Endothelial cell of umbilical vein (primary cell): ENCODE results near the gene CNTNAP2. TPM values are rescaled to one million over a fixed set of nuclear protein-coding genes. Genes with fewer than 3 reads are reported as not detected.

ENCODE experiments used
- BruUV-seq: library from RNA; stranded (reverse); fragments of 400-500 nt; replicated peaks from 2 replicates; lab custom pipeline; 2021; lab: Mats Ljungman, UMichigan
- CTCF ChIA-PET: fragments of 300-600, 350-600 bp; sonication (Branson Sonifier 250); formaldehyde crosslinking; loops from one replicate; lab custom pipeline; 2021; ENCODE audit warnings: antibody characterized with exemption, inconsistent platforms; lab: Charles Lee
- POLR2A ChIA-PET: fragments of 300-600, 350-600 bp; sonication (Branson Sonifier 250); formaldehyde crosslinking; loops from one replicate; lab custom pipeline; 2021; ENCODE audit warnings: antibody characterized with exemption, inconsistent platforms; lab: Charles Lee
- DNase-seq: peaks from one replicate; pipeline ENCODE4 v3.0.0-alpha.2; 2011; ENCODE audit warnings: low read depth, low spot score
- FAIRE-seq: peaks from 2 replicates; lab custom pipeline; 2011; peaks lifted over from hg19 to GRCh38; lab: Jason Lieb, UNC
- H2AFZ ChIP-seq: 2 replicates; pipeline ENCODE4 v1.6.0; 2012; ENCODE audit warnings: low read depth, low read length, control low read depth, inconsistent platforms
- H3K27ac ChIP-seq: 2 replicates; pipeline ENCODE4 v1.5.1; 2011; ENCODE audit warnings: low read depth, mild to moderate bottlenecking, control low read depth, low read length, moderate library complexity; ENCODE audit not compliant: insufficient read depth
- H3K27me3 ChIP-seq, 2 experiments: 2 replicates each; pipeline versions ENCODE4 v1.6.0 to v1.6.1; 2011; ENCODE audit warnings: low read length in 2 of 2, mixed read lengths in 1 of 2; ENCODE audit not compliant: control insufficient read depth in 2 of 2, insufficient read depth in 2 of 2
- H3K36me3 ChIP-seq, 2 experiments: 2 replicates in 1 of 2; 3 replicates in 1 of 2; pipeline ENCODE4 v1.5.1; 2011; ENCODE audit warnings: low read length in 2 of 2, mild to moderate bottlenecking in 1 of 2, moderate library complexity in 1 of 2; ENCODE audit not compliant: control insufficient read depth in 2 of 2, insufficient read depth in 2 of 2; ENCODE audit errors: extremely low read depth in 1 of 2
- H3K4me1 ChIP-seq: 3 replicates; pipeline ENCODE4 v1.5.1; 2011; ENCODE audit warnings: mild to moderate bottlenecking, low read length; ENCODE audit not compliant: control insufficient read depth, insufficient read depth; ENCODE audit errors: extremely low read depth
- H3K4me2 ChIP-seq: 2 replicates; pipeline ENCODE4 v1.6.1; 2011; ENCODE audit warnings: low read length, control low read depth, mixed read lengths; ENCODE audit not compliant: insufficient read depth
- H3K4me3 ChIP-seq, 3 experiments: fragments of 200-600 bp in 1 of 3; sonication (generic), shearing (Covaris generic) in 1 of 3; replicated peaks in 1 of 3; 2 replicates each; pipeline ENCODE4 v1.5.1; 2011 to 2016; ENCODE audit warnings: control low read depth in 3 of 3, low read length in 3 of 3, mild to moderate bottlenecking in 2 of 3, inconsistent platforms in 1 of 3, low read depth in 1 of 3, moderate library complexity in 1 of 3; ENCODE audit not compliant: insufficient read depth in 1 of 3
- H3K79me2 ChIP-seq: 2 replicates; pipeline ENCODE4 v1.6.0; 2012; ENCODE audit warnings: low read length, inconsistent platforms; ENCODE audit not compliant: control insufficient read depth, insufficient read depth
- H3K9ac ChIP-seq: replicated peaks from 2 replicates; pipeline ENCODE3; 2011; ENCODE audit warnings: low read length, control low read depth; ENCODE audit not compliant: insufficient read depth; ENCODE audit errors: extremely low read depth
- H3K9me1 ChIP-seq: replicated peaks from 3 replicates; pipeline ENCODE4 v1.6.0; 2011; ENCODE audit warnings: mild to moderate bottlenecking, low read length; ENCODE audit not compliant: control insufficient read depth, insufficient read depth; ENCODE audit errors: extremely low read depth
- H3K9me3 ChIP-seq: replicated peaks from 2 replicates; pipeline ENCODE4 v1.5.1; 2012; ENCODE audit warnings: low read length, inconsistent platforms; ENCODE audit not compliant: control insufficient read depth, insufficient read depth
- H4K20me1 ChIP-seq: replicated peaks from 2 replicates; pipeline ENCODE3; 2011; ENCODE audit warnings: mild to moderate bottlenecking, low read length; ENCODE audit not compliant: control insufficient read depth, insufficient read depth; ENCODE audit errors: extremely low read depth
- EZH2 ChIP-seq: IDR thresholded peaks from 2 replicates; pipeline ENCODE4 v1.6.1; 2012; ENCODE audit warnings: borderline replicate concordance, low read depth, mild to moderate bottlenecking, moderate library complexity, low read length, inconsistent platforms; ENCODE audit not compliant: severe bottlenecking
- FOS ChIP-seq: IDR thresholded peaks from 2 replicates; pipeline ENCODE4 v1.6.1; 2011; ENCODE audit warnings: mild to moderate bottlenecking, low read length, moderate library complexity, borderline replicate concordance; ENCODE audit not compliant: insufficient read depth
- GATA2 ChIP-seq: IDR thresholded peaks from 2 replicates; pipeline ENCODE4 v1.7.0; 2011; ENCODE audit warnings: low read depth, mild to moderate bottlenecking, moderate library complexity, mixed read lengths, low read length; ENCODE audit not compliant: insufficient read length, insufficient read depth
- JUN ChIP-seq: IDR thresholded peaks from 2 replicates; pipeline ENCODE4 v1.6.1; 2011; ENCODE audit warnings: borderline replicate concordance, low read depth; ENCODE audit not compliant: insufficient read length, insufficient read depth
- MYC ChIP-seq: IDR thresholded peaks from one replicate; pipeline ENCODE4 v1.6.1; 2011; ENCODE audit warnings: mild to moderate bottlenecking, low read depth, low read length
- POLR2A ChIP-seq: IDR thresholded peaks from 2 replicates; pipeline ENCODE4 v1.6.1; 2012; ENCODE audit warnings: low read depth, mild to moderate bottlenecking, control low read depth, low read length
- POLR2AphosphoS5 ChIP-seq: IDR thresholded peaks from 2 replicates; pipeline ENCODE4 v1.6.1; 2012; ENCODE audit warnings: low read depth, mild to moderate bottlenecking, control low read depth, low read length, moderate library complexity; ENCODE audit not compliant: insufficient read depth
- dilution Hi-C: fragments of 300-500 bp; cut with MboI; formaldehyde crosslinking; loops from one replicate; pipeline ENCODE4 v1.15.0; 2019; ENCODE audit warnings: low sequenced_read_pairs; ENCODE audit not compliant: extremely low pct_ligation_motif_present
- intact Hi-C: fragments of 100-400 bp; cut with micrococcal nuclease; formaldehyde crosslinking; loops from one replicate; pipeline ENCODE4 v1.10.0; 2022
- polyA plus RNA-seq, 4 experiments: library from polyadenylated mRNA; depleted of rRNA in 3 of 4; stranded (reverse) in 3 of 4; unstranded in 1 of 4; fragments of >200 nt; gene quantifications; 2 replicates each; pipeline versions ENCODE4 v1.2.1 to v1.2.3, GENCODE V29; 2011 to 2012; ENCODE audit warnings: missing spikeins in 1 of 4
- total RNA-seq: library from RNA; stranded (reverse); gene quantifications from 2 replicates; pipeline ENCODE4 v1.2.3, GENCODE V29; 2021
- TF ChIP-seq, protein P1 (sequence below), 2 donors: IDR thresholded peaks; 1 replicate in 1 of 2; 2 replicates in 1 of 2; pipeline ENCODE4 v1.5.1; 2011; ENCODE audit warnings: low read length in 2 of 2, mild to moderate bottlenecking in 2 of 2, moderate library complexity in 2 of 2, control low read depth in 1 of 2, inconsistent platforms in 1 of 2, low read depth in 1 of 2; ENCODE audit not compliant: insufficient read depth in 1 of 2; ENCODE audit errors: extremely low read depth in 1 of 2
- TF ChIP-seq, protein P2 (sequence below): IDR thresholded peaks from 2 replicates; pipeline ENCODE4 v1.6.1; 2011; ENCODE audit not compliant: insufficient read depth, insufficient read length

Gene CNTNAP2
- total and polyA plus RNA-seq, 2 donors (not counting 3 experiments of a cell fraction or from before 2014, with no cell fraction given) = not detected

DNA sequence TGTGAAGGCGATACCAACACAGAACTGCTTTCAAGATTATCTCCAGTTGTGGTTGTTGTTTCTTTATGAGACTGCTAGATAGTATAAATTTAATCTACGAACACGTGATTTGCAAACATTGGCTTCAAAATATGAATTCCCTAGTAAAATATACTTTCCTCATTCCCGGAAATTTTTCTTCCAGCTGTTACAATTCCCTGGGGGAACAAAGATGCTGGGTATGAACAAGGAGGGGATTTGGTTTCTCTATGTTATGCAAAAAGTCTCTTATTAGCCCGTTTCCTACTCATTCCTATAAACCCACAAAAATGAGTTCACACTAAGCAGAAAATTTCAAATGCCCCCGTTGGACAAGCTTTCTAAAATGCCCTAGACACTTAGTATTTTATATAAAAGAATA, 928.3 kb downstream of the CNTNAP2 start:
- intact Hi-C loops (no loop called here), dilution Hi-C loops (no loop called here)
- Histone ChIP-seq H3K79me2 (no peaks in the 10 kb centered on the region), H4K20me1 (no peaks in the 10 kb centered on the region), H3K27me3 (no peaks in the 10 kb centered on the region), H2AFZ (no peak overlapping the region), H3K36me3 (no peaks in the 10 kb centered on the region), H3K4me3 (no peak overlapping the region), H3K4me1 (no peaks in the 10 kb centered on the region), H3K9ac (no peak overlapping the region), H3K9me1 (no peaks in the 10 kb centered on the region), H3K4me2 (no peak overlapping the region), H3K9me3 (peaks cover 2% of the 10 kb centered on the region), H3K27ac (no peak overlapping the region)
- TF ChIP-seq EZH2 (no peak), JUN (no peak)
- TF ChIP-seq, protein P1, sequence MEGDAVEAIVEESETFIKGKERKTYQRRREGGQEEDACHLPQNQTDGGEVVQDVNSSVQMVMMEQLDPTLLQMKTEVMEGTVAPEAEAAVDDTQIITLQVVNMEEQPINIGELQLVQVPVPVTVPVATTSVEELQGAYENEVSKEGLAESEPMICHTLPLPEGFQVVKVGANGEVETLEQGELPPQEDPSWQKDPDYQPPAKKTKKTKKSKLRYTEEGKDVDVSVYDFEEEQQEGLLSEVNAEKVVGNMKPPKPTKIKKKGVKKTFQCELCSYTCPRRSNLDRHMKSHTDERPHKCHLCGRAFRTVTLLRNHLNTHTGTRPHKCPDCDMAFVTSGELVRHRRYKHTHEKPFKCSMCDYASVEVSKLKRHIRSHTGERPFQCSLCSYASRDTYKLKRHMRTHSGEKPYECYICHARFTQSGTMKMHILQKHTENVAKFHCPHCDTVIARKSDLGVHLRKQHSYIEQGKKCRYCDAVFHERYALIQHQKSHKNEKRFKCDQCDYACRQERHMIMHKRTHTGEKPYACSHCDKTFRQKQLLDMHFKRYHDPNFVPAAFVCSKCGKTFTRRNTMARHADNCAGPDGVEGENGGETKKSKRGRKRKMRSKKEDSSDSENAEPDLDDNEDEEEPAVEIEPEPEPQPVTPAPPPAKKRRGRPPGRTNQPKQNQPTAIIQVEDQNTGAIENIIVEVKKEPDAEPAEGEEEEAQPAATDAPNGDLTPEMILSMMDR (IDR thresholded peaks at IDR 0.05; ENCODE audit: extremely low read depth in 1 of 2, insufficient read depth in 1 of 2, low read depth in 1 of 2, low read length in 2 of 2) = no peak
- TF ChIP-seq, protein P2, sequence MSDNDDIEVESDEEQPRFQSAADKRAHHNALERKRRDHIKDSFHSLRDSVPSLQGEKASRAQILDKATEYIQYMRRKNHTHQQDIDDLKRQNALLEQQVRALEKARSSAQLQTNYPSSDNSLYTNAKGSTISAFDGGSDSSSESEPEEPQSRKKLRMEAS = no peak
- DNase-seq = no peak
- CTCF ChIA-PET = no interaction called here
- POLR2A ChIA-PET = no interaction called here
- BruUV-seq = no TSS peak
- FAIRE-seq = no peak

DNA sequence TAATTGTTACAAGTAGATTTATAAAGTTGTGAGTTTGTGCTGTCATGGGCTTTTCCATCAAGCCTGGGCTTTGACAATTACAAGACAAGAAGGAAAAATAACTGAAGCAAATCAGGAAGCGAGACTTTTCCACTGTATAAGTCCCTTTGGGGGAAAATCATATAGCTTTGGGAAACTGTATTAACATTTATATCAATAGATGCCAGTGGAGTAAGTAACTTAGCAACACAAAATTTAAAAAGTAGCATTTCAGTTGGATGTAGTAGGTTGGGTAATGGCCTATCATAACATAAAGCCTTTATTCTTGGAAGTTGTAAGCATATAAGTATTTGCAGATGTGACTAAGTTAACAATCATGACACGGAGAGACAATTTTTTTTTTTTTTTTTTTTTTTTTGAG, 931.1 kb downstream of the CNTNAP2 start:
- FAIRE-seq (no peak), DNase-seq (no peak)
- ChIA-PET POLR2A (no interaction called here), CTCF (no interaction called here)
- Histone ChIP-seq H2AFZ (no peak overlapping the region), H3K9me3 (peaks cover 2% of the 10 kb centered on the region), H3K4me3 (no peak overlapping the region), H3K27me3 (no peaks in the 10 kb centered on the region), H3K4me1 (no peaks in the 10 kb centered on the region), H4K20me1 (no peaks in the 10 kb centered on the region), H3K4me2 (no peak overlapping the region), H3K27ac (no peak overlapping the region), H3K9me1 (no peaks in the 10 kb centered on the region), H3K79me2 (no peaks in the 10 kb centered on the region), H3K9ac (no peak overlapping the region), H3K36me3 (no peaks in the 10 kb centered on the region)
- TF ChIP-seq, protein P2 = no peak
- no peak for TF ChIP-seq POLR2A
- TF ChIP-seq JUN = no peak
- TF ChIP-seq, protein P1 (IDR thresholded peaks at IDR 0.05; ENCODE audit: extremely low read depth in 1 of 2, insufficient read depth in 1 of 2, low read depth in 1 of 2, low read length in 2 of 2) = no peak
- TF ChIP-seq POLR2AphosphoS5 = no peak
- TF ChIP-seq GATA2 = no peak
- TF ChIP-seq EZH2 = no peak
- no peak for TF ChIP-seq FOS
- TF ChIP-seq MYC = no peak
- dilution Hi-C loops = no loop called here
- intact Hi-C loops = no loop called here
- BruUV-seq = no TSS peak
